HFF-Myc (cell line): ENCODE data around the gene EVC2.

ENCODE experiments used
- DNase-seq: peaks from one replicate; pipeline ENCODE4 v3.0.0-alpha.2; 2011; ENCODE audit warnings: low read depth; ENCODE audit errors: extremely low read depth
- H3K4me3 ChIP-seq: replicated peaks from 2 replicates; pipeline ENCODE4 v1.5.1; 2011; ENCODE audit warnings: low read depth, mild to moderate bottlenecking, control low read depth, low read length
- TF ChIP-seq, protein P1 (sequence below): IDR thresholded peaks from 2 replicates; pipeline ENCODE4 v1.5.1; 2012; ENCODE audit warnings: mild to moderate bottlenecking, low read depth, low read length, control low read depth; ENCODE audit errors: missing control alignments

EVC2 gene

DNA sequence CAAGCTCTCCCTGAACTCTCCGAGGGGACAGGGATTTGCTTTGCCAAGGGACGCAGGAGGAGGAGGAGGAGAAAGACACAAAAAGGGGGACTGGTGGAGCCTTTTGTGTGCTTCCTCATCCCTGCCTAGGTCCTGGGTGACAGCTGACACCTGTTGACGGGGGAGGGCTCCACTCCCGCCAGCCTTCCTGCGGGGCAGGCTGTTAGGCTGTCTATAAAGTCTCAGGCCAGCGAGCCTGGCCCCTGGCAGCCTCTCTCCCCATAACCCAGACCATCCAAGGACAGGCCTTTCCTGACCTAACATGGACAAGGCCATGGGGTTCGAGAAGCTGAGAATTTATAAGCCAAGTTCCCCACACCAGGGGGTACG lies 832 bp upstream of the EVC2 start:
- DNase-seq: no peak
- no peak overlapping the region for H3K4me3 ChIP-seq
- TF ChIP-seq, protein P1, sequence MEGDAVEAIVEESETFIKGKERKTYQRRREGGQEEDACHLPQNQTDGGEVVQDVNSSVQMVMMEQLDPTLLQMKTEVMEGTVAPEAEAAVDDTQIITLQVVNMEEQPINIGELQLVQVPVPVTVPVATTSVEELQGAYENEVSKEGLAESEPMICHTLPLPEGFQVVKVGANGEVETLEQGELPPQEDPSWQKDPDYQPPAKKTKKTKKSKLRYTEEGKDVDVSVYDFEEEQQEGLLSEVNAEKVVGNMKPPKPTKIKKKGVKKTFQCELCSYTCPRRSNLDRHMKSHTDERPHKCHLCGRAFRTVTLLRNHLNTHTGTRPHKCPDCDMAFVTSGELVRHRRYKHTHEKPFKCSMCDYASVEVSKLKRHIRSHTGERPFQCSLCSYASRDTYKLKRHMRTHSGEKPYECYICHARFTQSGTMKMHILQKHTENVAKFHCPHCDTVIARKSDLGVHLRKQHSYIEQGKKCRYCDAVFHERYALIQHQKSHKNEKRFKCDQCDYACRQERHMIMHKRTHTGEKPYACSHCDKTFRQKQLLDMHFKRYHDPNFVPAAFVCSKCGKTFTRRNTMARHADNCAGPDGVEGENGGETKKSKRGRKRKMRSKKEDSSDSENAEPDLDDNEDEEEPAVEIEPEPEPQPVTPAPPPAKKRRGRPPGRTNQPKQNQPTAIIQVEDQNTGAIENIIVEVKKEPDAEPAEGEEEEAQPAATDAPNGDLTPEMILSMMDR: no peak

DNA sequence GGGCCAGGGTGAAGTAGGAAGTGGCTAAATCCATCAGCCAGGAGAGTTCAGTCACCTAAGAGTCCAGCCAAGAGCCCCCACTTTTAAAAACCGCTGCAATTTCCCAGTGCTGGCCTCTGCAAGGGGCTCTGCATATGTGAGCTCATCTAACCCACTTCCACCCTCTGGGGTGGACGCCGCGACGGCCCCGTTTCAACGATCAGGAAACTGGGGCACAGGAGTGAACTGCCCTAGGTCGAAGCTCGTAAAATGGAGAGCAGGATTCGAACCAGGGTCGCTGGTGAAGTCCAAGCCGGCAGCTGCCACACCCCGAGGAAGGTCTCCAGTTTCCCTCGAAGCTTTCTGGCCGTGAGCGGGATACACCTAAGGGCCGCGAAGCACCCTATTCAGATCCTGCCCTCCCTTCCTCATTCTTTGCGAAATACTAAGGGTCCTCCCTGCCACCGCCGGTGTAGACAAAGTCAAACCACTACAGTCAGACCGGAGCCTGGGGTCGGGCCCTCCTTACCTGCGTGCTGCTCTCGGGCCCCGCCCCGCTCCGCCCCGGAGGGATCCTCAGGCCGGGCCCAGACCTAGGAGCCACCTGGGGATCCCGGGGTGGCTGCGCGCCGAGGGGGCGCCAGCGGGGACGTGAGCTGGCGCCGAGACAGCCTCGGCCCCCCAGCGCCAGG lies 446 bp downstream of the EVC2 start:
- H3K4me3 ChIP-seq: peak overlapping the region; percentile 63

DNA sequence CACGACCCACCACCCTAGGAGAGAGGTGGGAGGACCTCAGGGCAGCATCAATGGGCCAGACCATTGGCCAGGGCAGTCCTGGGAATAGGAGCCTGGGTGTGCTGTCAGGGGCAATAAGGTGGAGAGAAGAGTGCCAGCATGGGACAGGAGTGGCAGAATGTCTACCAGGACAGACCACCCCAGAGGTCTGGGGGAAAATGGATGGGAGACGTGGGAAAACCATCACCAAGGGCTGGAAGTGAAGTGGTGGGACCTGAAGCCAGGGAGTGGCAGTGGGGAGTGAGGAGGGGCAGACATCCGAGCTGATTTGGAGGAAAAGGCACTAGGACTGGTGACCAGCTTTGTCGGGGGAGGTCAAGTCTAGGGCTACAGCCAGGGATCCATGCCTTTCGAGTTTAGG lies 993 bp downstream of the EVC2 start:
- TF ChIP-seq, protein P1: no peak
- no peak for DNase-seq
- peak overlapping the region; percentile 63 for H3K4me3 ChIP-seq

More for the DNA sequence above, 446 bp downstream of the EVC2 start:
- DNase-seq: no peak
- TF ChIP-seq, protein P1: no peak

DNA sequence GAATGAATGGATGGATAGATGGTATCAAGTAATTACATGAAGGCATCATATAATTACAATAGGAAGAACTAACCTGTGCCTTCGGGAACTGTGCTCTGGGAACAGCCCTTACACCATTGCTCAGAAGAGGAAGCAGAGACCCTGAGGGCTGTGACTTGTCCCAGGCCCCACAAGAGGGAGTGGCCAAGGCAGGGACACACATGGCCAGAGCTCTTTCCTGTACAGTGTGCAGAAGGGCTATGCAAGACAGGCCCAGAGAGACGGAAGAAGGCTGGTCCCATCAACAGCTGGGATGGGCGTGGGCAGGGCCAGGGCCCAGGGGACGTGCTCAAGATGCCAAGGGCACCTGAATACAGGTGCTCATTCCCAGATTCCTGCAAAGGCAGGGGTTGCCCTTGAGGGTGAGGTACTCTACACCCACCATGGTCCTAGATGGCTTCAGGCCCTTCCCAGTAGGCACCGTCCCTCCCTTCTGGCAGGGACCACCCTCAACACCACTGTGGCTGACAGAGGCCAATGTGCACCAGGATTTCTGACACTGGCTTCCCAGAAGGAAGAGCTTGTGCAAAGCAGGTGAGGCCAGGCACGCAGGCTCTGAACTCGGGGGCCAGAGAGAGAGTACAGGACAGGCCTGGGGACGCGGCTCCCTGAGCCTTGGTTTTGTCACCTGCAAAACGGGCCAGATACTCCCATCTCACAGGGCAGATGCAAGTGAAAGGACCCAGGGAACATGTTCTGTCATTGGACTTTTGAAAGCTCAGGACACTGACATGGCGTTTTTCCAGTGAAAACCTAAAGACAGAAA lies 1.7 kb downstream of the EVC2 start:
- TF ChIP-seq, protein P1: no peak

DNA sequence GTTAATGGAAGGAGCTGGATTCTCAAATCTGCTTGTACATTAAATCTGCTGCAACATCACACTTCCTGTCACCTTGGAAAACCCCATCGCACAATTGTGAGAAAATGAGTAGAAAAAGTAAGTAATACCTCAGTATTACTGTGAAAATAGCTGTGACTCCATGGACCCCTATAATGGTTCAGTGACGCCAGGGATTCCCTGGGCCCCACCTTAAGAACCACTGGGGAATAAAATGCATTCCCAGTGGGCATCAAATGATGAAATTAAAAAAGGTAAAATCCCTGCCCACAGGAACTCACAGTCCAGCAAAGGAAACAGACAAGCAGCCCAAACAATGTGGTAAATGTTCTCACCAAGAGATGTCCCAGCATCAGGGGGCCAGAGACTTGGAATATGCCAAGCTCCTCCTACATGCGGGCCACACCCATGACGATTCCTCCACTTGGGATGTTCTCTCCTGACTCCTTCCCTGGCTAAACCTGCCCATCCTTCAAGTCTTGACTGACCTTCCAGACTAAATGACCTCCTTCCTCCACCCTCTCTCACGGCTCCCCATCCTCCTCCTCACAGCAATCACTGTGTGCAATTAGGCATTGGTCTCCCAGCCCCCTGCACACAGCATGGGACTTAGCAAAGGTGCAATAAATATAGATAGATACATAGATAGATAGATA lies 2.6 kb downstream of the EVC2 start:
- no peak overlapping the region for H3K4me3 ChIP-seq
- TF ChIP-seq, protein P1: no peak
- DNase-seq: no peak

More for the DNA sequence above, 1.7 kb downstream of the EVC2 start:
- no peak overlapping the region for H3K4me3 ChIP-seq
- DNase-seq: no peak

DNA sequence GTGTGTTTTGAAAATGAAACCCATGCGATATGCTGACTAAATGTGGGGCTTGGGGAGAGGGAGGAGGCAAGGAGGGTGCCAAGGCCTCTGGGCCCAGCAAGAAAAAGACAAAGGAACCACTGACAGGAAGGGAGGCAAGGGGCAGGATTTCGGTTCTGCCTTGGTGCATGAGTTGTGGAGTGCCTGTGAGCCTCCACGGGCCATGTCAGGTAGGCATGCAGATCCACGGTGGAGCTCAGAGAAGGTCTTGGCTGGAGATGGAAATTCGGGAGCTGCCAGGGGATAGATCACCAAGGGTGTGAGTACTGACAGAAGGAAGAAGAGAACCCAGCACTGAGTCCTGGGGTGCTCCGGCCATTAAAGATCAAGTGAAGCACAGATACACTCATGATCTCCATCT lies 4.1 kb downstream of the EVC2 start:
- no peak overlapping the region for H3K4me3 ChIP-seq
- DNase-seq: no peak
- TF ChIP-seq, protein P1: no peak
